GM19023 (cell line): Measurements from ENCODE around the gene TRA2A.
A peak's percentile ranks its signal among the peaks of the same experiment; 100 is the strongest.
"Not testable (repeated sequence)": the region's sequence is repeated elsewhere in the genome, so short reads cannot be mapped to it uniquely, and the experiment has no call there.

ENCODE experiments used
- ATAC-seq: cut with Tn5 transposase; IDR thresholded peaks from one replicate; pipeline ENCODE4 v1.9.1; 2021; ENCODE audit warnings: mild to moderate bottlenecking, moderate library complexity; ENCODE audit not compliant: unreplicated experiment

Gene TRA2A

DNA sequence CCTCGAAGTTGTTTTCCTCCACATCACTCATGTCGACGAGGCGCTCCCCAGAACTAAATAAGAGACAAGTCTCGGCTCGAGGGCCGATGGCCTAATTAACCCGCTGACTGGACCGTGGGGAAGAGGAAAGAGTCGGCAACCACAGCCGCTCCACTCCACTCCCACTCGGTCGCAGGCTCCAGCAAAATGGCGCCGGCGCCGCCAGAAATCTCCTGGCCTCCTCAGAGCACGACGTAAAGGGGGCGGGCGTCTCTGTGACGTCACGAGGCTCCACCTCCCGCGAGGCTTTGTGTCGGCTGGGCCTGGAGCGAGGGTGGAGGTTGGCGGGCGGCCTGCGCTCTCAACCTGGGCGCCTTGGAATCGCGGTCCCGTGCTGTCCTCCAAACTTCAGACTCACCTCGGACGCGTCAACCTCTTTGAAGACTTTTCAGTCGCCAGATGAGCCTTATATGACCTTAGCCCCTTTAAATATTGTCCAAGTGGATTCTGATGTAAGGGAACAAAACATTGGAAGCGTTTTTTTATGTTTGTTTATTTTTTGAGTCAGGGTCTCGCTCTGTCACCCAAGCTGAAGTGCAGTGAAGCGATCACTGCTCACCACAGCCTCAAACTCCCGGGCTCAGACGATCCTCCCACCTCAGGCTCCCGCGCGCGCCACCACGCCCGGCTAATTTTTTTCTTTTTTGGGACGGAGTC, at the start of gene TRA2A:
TRA2A (minus strand) TSS at position 188 of the 696 bp plus-strand sequence; CDS start at position 31, 157 bp downstream.
- ATAC-seq = peak; percentile 96

DNA sequence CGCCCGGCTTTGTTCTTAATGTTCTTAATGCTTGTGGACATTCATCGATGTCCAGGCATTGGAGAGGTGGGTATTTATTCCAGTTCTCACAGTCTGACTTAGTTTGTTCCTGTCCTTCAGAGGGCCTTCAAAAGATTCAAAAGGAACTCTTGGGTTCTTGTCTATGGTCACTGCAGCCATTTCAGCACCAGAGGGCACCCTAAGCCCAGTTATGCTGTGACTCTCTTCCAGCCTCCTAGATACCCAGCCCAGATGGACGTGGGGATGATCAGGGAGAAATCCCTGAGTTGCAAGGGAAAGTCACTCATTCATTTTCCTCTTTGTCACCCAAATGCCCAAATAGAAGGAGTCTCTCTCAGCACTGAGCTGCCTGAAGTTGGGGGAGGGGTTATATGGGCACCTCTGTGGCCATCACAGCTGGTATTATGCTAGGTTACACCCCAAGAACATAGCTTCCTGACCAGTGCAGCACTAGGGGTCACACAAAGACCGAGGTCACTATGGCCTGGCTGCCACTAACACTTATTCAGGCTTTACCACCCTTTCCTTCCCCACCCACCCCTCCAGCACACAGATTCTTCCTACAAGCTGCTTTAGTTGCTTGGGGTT, 38.9 kb upstream of the TRA2A start:
- ATAC-seq = peak; percentile 90

- no peak for ATAC-seq
These were observed 26.5 kb upstream of the TRA2A start for GRCh38 chr7:23558303-23558702.

- ATAC-seq = no peak
These were observed 15.9 kb upstream of the TRA2A start for GRCh38 chr7:23547662-23548061.

DNA sequence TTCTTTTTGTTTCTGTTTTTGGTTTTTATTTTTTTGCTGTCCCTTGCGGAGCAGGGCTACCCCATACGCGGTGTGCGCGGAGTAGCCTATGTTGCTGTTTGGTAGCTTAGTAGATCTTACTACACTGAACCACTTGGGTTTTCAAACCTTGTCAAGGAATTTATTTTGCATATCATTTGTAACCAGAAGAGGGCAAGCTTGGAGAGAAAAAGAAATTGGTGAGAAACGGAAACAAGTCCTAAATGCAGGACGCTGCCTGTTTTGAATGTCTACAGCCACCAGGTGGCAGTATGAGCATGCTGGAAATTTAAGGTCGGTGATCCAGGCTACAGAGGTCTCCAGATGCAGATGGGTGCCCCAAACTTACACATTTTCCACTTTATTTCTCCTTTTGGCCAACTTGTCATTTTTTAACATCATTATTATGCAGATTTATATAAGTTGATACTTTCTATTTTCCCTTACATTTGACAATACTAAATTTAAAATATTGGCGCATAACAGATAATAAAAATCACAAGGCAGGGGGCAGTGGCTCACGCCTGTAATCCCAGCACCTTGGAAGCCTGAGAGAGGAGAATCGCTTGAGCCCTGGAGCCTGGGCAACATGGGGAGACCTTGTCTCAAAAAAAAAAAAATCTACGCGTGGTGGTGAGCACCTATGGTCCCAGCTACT, 15.3 kb upstream of the TRA2A start:
- peak; percentile 70 for ATAC-seq

- no peak for ATAC-seq
These were observed 13.7 kb upstream of the TRA2A start for GRCh38 chr7:23545493-23545892.

- peak; percentile 77 for ATAC-seq
These were observed 13.2 kb upstream of the TRA2A start for GRCh38 chr7:23544913-23545354.

- ATAC-seq = no peak
These were observed 11.0 kb upstream of the TRA2A start for GRCh38 chr7:23542752-23543151.

GRCh38 chr7:23539494-23539907, 7.7 kb upstream of the TRA2A start:
- peak; percentile 57 for ATAC-seq

DNA sequence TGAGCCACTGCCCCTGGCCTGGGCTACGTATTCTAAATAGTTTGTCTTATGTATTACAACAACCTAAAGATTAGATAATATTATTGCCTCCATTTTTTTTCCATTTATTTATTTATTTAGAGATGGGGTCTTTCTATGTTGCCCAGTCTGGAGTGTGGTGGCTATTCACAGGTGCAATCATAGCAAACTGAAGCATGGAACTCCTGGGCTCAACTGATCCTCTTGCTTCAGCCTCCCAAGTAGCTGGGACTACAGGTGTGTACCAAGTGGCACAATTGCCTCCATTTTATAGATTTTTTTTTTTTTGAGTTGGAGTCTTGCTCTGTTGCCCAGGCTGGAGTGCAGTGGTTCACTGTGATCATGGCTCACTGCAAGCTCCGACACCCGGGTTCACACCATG, 6.5 kb upstream of the TRA2A start:
- ATAC-seq = no peak

GRCh38 chr7:23533238-23533604, 1.4 kb upstream of the TRA2A start:
- no peak for ATAC-seq

GRCh38 chr7:23532490-23533237, 883 bp upstream of the TRA2A start:
- no peak for ATAC-seq

- peak; percentile 34 for ATAC-seq
These were observed 559 bp downstream of the TRA2A start for GRCh38 chr7:23531050-23531793.

DNA sequence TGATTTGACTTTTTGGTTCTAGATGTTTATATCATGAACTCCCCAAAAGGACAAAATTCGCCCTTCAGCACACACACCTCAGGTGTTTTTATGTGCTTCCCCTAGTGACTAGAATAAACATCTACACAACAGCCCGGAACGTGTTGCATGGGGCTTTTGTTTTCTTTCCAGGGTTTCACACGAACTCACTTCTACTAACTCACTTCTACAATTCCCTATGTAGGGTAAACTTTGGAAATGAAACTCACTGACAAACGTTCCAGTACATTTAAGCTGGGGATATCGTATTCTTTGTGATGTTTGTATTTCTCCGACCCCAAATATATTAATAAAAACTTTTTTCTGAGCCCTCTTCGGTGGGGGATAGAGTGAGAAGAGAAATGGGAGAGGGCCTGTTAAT, 1.4 kb downstream of the TRA2A start:
- ATAC-seq = no peak

DNA sequence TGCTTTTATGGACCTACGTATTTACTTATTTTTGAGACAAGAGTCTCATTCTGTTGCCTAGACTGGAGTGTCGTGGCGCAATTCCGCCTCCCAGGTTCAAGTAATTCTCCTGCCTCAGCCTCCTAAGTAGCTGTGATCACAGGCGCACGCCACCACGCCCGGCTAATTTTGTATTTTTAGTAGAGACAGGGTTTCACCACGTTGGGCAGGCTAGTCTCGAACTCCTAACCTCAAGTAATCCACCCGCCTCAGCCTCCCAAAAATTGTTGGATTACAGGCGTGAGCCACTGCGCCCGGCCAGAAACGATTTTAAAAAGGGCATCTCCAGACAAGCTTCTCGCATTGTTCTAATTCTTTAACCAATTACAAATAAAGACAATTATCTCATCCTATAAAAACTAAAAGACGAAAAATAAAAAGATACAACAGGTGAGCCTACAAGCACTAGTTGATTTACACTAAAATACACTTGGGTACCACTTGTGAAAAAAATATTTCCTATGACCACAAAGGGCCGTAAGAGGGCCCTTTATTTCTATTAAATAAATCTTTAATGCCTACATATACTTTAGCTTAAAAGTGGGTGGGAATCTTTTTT, 2.4 kb downstream of the TRA2A start:
- no peak for ATAC-seq

- not testable (repeated sequence) for ATAC-seq
These were observed 6.2 kb downstream of the TRA2A start for GRCh38 chr7:23525611-23526010.

- no peak for ATAC-seq
These were observed 7.3 kb downstream of the TRA2A start for GRCh38 chr7:23524473-23524872.

DNA sequence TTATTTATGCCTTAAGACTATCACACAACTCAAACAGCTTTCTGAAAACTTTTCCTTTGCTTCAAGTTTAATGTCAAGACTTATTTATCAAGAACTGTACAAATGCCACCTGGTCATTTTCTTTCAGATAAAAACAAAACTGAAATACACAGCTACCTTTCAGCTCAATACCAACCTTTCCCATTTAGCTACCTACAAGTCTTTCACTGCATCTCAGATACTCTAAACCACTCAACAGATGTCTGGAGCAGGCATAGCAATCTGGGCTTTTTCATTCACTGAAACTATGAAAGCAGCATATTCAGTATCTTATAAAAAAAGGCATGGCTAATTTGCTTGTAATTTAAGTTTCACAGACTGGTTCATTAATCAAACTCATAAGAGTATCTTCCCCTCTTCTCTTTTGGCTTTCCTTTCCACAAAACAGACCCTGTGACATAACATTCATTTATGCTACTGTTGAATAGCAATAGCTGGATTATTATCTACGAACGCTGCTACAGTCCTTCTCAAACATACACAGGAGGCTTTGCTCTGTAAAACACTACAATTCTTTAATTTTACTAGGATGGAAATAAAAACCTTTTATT, 8.2 kb downstream of the TRA2A start:
- ATAC-seq = peak; percentile 69

- ATAC-seq = no peak
These were observed 11.2 kb downstream of the TRA2A start for GRCh38 chr7:23520582-23520981.

DNA sequence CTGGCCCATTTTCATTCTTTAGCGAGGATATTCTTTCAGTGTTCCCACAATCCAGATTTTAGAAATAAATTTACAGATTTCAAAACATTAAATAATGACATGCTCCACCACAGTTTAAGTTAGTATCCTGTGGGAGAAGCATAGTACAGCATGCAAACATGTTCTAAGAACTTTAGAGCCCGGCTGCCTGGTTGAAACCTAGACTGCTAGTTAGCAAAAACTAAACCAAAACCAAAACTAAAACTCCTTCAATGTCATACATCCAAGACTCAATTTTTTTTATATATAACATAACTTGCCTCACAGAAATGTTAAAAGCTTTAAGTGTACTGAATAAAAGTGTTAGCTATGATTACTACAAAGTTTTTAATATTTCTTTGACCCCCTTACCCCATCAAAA, 17.0 kb downstream of the TRA2A start:
- ATAC-seq = no peak
